Left lung (tissue), 10 donors: ENCODE data around the gene TENM4. TPM values are rescaled to one million over a fixed set of nuclear protein-coding genes. Genes with fewer than 3 reads are reported as not detected.

Source experiments
- ATAC-seq: fragments of 200-7000 bp; cut with Tn5 transposase; one replicate; pipeline ENCODE4 v1.9.1; 2020; ENCODE audit warnings: moderate library complexity
- DNase-seq, 4 donors: peaks; one replicate each; pipeline ENCODE4 v3.0.0-alpha.2; 2013 to 2020
- H3K27ac ChIP-seq, 2 donors: fragments of 200-600 bp; sonication (generic) in 1 of 2; one replicate each; pipeline versions ENCODE4 v1.5.0 to v1.8.0; 2020 to 2021
- H3K27me3 ChIP-seq, 2 donors: fragments of 200-600 bp; sonication (generic) in 1 of 2; one replicate each; pipeline versions ENCODE4 v1.5.0 to v1.8.0; 2020 to 2021
- H3K36me3 ChIP-seq, 2 donors: fragments of 200-600 bp; sonication (generic) in 1 of 2; one replicate each; pipeline versions ENCODE4 v1.5.0 to v1.8.0; 2020 to 2021
- H3K4me1 ChIP-seq, 2 donors: fragments of 200-600 bp; one replicate each; pipeline ENCODE4 v1.8.0; 2021
- H3K4me3 ChIP-seq, 2 donors: fragments of 200-600 bp; sonication (generic) in 1 of 2; one replicate each; pipeline versions ENCODE4 v1.5.0 to v1.8.0; 2020 to 2021; ENCODE audit warnings: mild to moderate bottlenecking in 1 of 2
- H3K9me3 ChIP-seq, 2 donors: fragments of 200-600 bp; sonication (generic) in 1 of 2; one replicate each; pipeline versions ENCODE4 v1.5.0 to v1.8.0; 2020 to 2021
- intact Hi-C, 2 donors: fragments of 100-400 bp; cut with DNase I; formaldehyde crosslinking; loops; one replicate each; pipeline versions ENCODE4 v1.11.2 to v1.14.2; 2022
- polyA plus RNA-seq, 6 donors: library from polyadenylated mRNA; unstranded; fragments of 120-200 nt; gene quantifications; one replicate each; pipeline ENCODE4 v1.2.1, GENCODE V29; 2013; ENCODE audit not compliant: insufficient read length in 6 of 6
- total RNA-seq, 2 donors: library from RNA; stranded (reverse); fragmentation: NEBNext Ultra II Directional; extraction: Animal tissue kit (Norgen Biotek cat#: 25700); gene quantifications; one replicate each; pipeline ENCODE4 v1.2.1, GENCODE V29; 2021
- TF ChIP-seq, protein P1 (sequence below), 2 donors: fragments of 200-600 bp; sonication (generic) in 1 of 2; IDR thresholded peaks; one replicate each; pipeline versions ENCODE4 v1.5.0 to v1.8.0; 2021; ENCODE audit warnings: antibody characterized with exemption in 2 of 2
- donor health status: DM: no; HTN: yes; CAD: no.
- donor health status: DM: no; HTN: no; CAD: no.

The TENM4 gene
- total and polyA plus RNA-seq, 8 donors, result 3.4 to 7.1 (median 5.2) TPM

DNA sequence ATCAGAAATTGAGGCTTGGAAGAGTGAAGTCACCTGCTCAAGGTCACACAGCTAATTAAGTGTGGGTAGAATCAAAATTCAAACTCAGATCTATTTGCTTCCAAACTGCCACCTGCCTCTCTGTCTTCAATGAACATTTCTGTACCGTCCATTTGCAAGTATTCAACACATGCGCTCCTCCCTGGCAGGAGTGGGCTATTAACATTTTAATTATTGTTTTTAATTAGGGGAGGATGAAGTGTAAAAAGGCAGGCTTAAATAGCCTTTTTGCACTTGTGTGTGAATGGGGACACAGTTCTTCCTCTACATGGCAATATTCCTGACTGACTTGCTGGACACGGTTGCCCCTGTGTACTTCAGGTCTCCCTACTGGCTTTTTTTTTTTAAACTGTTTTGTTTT lies 751.7 kb downstream of the TENM4 start:
- TF ChIP-seq, protein P1, sequence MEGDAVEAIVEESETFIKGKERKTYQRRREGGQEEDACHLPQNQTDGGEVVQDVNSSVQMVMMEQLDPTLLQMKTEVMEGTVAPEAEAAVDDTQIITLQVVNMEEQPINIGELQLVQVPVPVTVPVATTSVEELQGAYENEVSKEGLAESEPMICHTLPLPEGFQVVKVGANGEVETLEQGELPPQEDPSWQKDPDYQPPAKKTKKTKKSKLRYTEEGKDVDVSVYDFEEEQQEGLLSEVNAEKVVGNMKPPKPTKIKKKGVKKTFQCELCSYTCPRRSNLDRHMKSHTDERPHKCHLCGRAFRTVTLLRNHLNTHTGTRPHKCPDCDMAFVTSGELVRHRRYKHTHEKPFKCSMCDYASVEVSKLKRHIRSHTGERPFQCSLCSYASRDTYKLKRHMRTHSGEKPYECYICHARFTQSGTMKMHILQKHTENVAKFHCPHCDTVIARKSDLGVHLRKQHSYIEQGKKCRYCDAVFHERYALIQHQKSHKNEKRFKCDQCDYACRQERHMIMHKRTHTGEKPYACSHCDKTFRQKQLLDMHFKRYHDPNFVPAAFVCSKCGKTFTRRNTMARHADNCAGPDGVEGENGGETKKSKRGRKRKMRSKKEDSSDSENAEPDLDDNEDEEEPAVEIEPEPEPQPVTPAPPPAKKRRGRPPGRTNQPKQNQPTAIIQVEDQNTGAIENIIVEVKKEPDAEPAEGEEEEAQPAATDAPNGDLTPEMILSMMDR (IDR thresholded peaks at IDR 0.05), result no peak
- H3K27me3 ChIP-seq, result no peaks in the 10 kb centered on the region
- H3K9me3 ChIP-seq, result no peaks in the 10 kb centered on the region
- H3K27ac ChIP-seq, result no peak overlapping the region
- intact Hi-C loops, result no loop called here
- H3K4me3 ChIP-seq, result no peak overlapping the region
- no peak for ATAC-seq
- no peak for DNase-seq
- H3K4me1 ChIP-seq, result no peaks in the 10 kb centered on the region
- no peaks in the 10 kb centered on the region for H3K36me3 ChIP-seq

DNA sequence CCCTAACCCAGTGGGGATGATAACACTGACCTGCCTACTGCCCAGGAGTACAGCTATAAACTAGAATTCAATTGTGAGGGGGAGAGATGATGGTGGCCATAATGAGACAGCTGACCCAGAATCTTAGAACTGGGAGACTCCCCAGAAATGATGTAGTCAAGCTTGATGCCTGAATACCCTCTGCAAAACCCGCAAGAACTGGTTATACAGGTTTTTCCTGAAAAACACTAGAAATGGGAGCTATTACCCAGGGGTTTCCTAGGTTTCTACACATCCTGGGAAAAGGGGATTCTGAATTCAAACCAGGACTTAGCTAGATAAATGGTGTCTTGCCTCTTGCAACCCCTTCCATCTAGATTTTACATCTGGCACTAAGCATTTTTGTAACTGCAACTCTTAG lies 752.4 kb downstream of the TENM4 start:
- Histone ChIP-seq H3K27ac (no peak overlapping the region), H3K36me3 (no peaks in the 10 kb centered on the region), H3K9me3 (no peaks in the 10 kb centered on the region), H3K4me1 (no peaks in the 10 kb centered on the region), H3K4me3 (no peak overlapping the region), H3K27me3 (no peaks in the 10 kb centered on the region)
- intact Hi-C loops, result no loop called here
- DNase-seq (peak in 1 of 4 donors; percentile 24), ATAC-seq (no peak)
- TF ChIP-seq, protein P1 (IDR thresholded peaks at IDR 0.05), result no peak

DNA sequence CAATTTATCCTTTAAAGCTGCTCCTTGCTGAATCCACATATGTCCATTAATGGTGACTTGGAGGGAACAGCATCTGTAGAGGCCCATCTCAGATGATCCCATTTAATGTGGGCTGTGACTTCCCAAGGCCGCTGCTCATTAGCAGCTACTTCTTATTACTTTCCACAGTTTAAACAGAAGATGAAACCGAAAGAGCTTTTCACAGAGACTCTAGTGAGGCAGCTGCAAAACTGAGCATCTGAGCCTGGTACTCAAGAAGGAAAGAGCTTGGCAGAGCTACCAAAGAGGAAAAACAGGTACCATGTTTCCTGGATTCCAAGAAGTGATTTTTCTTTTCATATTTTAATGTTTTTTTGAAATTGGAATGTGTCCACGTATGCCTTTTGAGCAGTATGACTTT lies 755.7 kb downstream of the TENM4 start:
- intact Hi-C loops, result no loop called here
- H3K27ac ChIP-seq, result no peak overlapping the region
- DNase-seq (no peak), ATAC-seq (no peak)
- no peaks in the 10 kb centered on the region for H3K27me3 ChIP-seq
- TF ChIP-seq, protein P1 (IDR thresholded peaks at IDR 0.05), result no peak
- no peaks in the 10 kb centered on the region for H3K4me1 ChIP-seq
- H3K4me3 ChIP-seq, result no peak overlapping the region
- H3K9me3 ChIP-seq, result no peaks in the 10 kb centered on the region
- no peaks in the 10 kb centered on the region for H3K36me3 ChIP-seq

DNA sequence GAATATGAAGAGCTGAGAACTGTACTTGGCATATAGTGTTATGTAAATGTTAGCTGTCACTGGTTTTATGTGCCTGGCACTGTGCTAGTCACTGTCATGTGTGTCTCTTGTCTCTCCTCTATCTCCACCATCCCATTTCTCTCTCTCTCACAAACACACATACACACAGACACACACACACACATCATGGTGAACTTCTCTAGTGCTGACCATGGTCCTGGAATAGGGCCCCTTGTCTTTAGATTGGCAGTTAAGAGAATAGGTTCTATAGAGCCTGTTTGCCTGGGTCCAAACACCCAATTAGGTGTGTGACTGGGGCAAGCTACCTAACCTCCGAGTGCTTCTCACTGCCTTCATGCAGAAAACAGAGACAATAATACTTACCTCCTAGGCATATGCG lies 756.5 kb downstream of the TENM4 start:
- intact Hi-C loops, result no loop called here
- H3K4me3 ChIP-seq, result no peak overlapping the region
- no peaks in the 10 kb centered on the region for H3K36me3 ChIP-seq
- no peaks in the 10 kb centered on the region for H3K4me1 ChIP-seq
- H3K27me3 ChIP-seq, result no peaks in the 10 kb centered on the region
- H3K9me3 ChIP-seq, result no peaks in the 10 kb centered on the region
- DNase-seq (no peak), ATAC-seq (no peak)
- TF ChIP-seq, protein P1 (IDR thresholded peaks at IDR 0.05), result no peak
- no peak overlapping the region for H3K27ac ChIP-seq

DNA sequence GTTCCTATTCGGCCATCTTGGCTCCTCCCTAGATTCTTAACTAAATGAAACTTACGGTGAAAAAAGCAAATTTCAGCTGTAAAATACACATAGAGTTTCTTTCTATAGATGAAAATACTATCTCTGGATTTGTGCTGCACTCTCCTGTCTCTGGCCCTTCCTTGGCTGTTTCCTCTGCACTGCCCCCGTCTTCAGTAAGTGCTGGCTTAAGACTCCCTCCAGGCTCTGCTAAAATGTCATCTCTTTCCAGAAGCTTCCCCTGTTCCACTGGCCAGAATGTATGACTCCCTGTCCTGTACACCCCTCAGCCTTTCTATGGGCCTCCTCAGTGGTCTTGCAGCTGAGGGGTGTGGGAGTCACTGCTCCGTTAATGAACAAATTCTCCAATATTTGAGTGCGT lies 757.1 kb downstream of the TENM4 start:
- DNase-seq (no peak), ATAC-seq (no peak)
- no peak overlapping the region for H3K27ac ChIP-seq
- H3K36me3 ChIP-seq, result no peaks in the 10 kb centered on the region
- no peak overlapping the region for H3K4me3 ChIP-seq
- intact Hi-C loops, result no loop called here
- TF ChIP-seq, protein P1 (IDR thresholded peaks at IDR 0.05), result no peak
- H3K27me3 ChIP-seq, result no peaks in the 10 kb centered on the region
- H3K9me3 ChIP-seq, result no peaks in the 10 kb centered on the region
- H3K4me1 ChIP-seq, result no peaks in the 10 kb centered on the region
